ENCODE results near the gene RHOF.
"Not testable (repeated sequence)": the region's sequence is repeated elsewhere in the genome, so short reads cannot be mapped to it uniquely, and the experiment has no call there.

Gene RHOF

DNA sequence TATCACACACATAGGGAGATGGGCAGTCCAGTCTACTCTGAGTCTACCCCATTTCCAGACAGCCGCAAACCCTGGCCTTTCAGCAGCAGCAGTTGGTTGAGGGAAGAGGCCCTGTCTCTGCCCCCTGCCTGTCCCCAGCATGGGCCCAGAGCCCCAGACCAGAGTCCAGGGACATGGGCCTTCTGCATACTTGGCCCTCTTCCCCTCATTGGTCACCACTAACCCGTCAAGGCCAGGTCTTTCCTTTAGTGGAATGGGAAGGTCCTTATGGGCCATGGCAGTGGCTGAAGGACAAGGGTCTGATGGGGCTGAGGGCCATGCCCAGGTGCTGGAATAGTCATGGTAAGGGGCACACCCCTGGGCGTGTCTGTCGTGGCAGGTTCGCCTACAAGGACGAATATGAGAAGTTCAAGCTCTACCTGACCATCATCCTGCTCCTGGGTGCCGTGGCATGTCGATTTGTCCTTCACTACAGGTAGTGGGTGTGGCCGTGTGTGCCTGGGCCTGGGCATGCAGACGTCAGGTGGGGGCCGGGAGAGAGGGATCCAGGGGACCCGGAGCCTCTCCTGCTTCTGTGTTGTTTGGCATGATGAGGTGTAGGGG is 41.6 kb downstream of the RHOF start:
- Histone ChIP-seq H3K79me2 (ENCODE audit: control insufficient read depth, insufficient read depth, low read length, unreplicated experiment) (no peaks in the 10 kb centered on the region), H3K4me1 (ENCODE audit: control insufficient read depth, insufficient read depth, low read length, unreplicated experiment) (peaks cover 13% of the 10 kb centered on the region), H2AFZ (ENCODE audit: low read length, unreplicated experiment) (no peak overlapping the region), H3K27ac (ENCODE audit: low read depth, low read length) (no peak overlapping the region), H3K36me3 (ENCODE audit: insufficient read depth, low read length) (no peaks in the 10 kb centered on the region), H3K4me3 (ENCODE audit: low read depth, low read length) (no peak overlapping the region), H3K27me3 (ENCODE audit: insufficient read depth, low read length) (no peaks in the 10 kb centered on the region)

DNA sequence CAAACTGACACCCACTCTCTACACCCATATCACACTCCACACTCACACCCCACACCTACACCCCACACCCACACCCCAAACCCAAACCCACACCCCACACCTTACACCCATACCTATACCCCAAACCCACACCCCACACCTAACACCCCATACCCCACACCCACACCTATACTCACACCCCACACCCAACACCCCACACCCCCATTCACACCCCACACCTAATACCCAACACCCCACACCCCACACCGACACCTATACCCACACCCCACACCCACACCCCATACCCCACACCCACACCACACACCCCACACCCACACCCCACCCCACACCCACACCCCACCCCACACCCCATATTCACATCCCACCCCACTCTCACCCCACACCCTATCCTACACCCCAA is 42.5 kb downstream of the RHOF start:
- Histone ChIP-seq H3K36me3 (ENCODE audit: insufficient read depth, low read length) (no peaks in the 10 kb centered on the region), H3K27me3 (ENCODE audit: insufficient read depth, low read length) (no peaks in the 10 kb centered on the region), H3K4me3 (ENCODE audit: low read depth, low read length) (no peak overlapping the region), H3K27ac (ENCODE audit: low read depth, low read length) (no peak overlapping the region), H3K4me1 (ENCODE audit: control insufficient read depth, insufficient read depth, low read length, unreplicated experiment) (peaks cover 13% of the 10 kb centered on the region), H3K79me2 (ENCODE audit: control insufficient read depth, insufficient read depth, low read length, unreplicated experiment) (no peaks in the 10 kb centered on the region), H2AFZ (ENCODE audit: low read length, unreplicated experiment) (no peak overlapping the region)

DNA sequence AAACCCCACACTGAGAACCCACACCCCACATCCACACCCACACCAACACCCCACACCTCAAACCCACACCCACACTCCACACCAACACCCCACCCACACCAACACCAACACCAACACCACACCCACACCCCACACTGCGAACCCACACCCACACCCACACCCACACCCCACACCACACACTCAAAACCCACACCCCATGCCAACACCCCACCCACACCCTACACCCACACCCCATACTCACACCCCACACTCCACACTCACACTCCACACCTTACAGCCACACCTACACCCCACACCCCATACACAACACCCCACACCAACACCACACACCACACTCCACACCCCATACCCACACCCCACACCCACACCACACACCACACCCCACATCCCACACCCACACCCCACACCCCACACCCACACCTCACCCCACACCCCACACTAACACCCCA is 43.0 kb downstream of the RHOF start:
- no peak overlapping the region for H3K27ac ChIP-seq (ENCODE audit: low read depth, low read length)
- H3K79me2 ChIP-seq (ENCODE audit: control insufficient read depth, insufficient read depth, low read length, unreplicated experiment), result no peaks in the 10 kb centered on the region
- H3K4me3 ChIP-seq (ENCODE audit: low read depth, low read length), result no peak overlapping the region
- no peaks in the 10 kb centered on the region for H3K36me3 ChIP-seq (ENCODE audit: insufficient read depth, low read length)
- H3K27me3 ChIP-seq (ENCODE audit: insufficient read depth, low read length), result no peaks in the 10 kb centered on the region
- peaks cover 13% of the 10 kb centered on the region for H3K4me1 ChIP-seq (ENCODE audit: control insufficient read depth, insufficient read depth, low read length, unreplicated experiment)
- H2AFZ ChIP-seq (ENCODE audit: low read length, unreplicated experiment), result no peak overlapping the region

DNA sequence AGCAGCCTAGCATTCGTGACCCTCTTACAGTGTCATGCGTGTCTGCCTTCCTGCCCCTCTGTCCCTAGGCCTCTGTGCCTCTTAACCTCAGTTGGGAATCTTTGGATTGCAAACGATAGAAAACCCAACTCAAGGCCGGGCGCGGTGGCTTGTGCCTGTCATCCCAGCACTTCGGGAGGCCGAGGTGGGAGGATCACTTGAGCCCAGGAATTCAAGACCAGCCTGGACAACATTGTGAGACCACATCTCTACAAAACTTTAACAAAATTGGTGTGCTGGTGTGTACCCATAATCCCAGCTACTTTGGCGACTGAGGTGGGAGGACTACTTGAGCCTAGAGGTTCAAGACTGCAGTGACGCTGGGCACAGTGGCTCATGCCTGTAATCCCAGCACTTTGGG is 44.2 kb downstream of the RHOF start:
- no peaks in the 10 kb centered on the region for H3K79me2 ChIP-seq (ENCODE audit: control insufficient read depth, insufficient read depth, low read length, unreplicated experiment)
- H2AFZ ChIP-seq (ENCODE audit: low read length, unreplicated experiment), result no peak overlapping the region
- H3K36me3 ChIP-seq (ENCODE audit: insufficient read depth, low read length), result no peaks in the 10 kb centered on the region
- H3K27ac ChIP-seq (ENCODE audit: low read depth, low read length), result peak overlapping the region; percentile 72
- H3K4me3 ChIP-seq (ENCODE audit: low read depth, low read length), result no peak overlapping the region
- peaks cover 13% of the 10 kb centered on the region for H3K4me1 ChIP-seq (ENCODE audit: control insufficient read depth, insufficient read depth, low read length, unreplicated experiment)
- H3K27me3 ChIP-seq (ENCODE audit: insufficient read depth, low read length), result no peaks in the 10 kb centered on the region

DNA sequence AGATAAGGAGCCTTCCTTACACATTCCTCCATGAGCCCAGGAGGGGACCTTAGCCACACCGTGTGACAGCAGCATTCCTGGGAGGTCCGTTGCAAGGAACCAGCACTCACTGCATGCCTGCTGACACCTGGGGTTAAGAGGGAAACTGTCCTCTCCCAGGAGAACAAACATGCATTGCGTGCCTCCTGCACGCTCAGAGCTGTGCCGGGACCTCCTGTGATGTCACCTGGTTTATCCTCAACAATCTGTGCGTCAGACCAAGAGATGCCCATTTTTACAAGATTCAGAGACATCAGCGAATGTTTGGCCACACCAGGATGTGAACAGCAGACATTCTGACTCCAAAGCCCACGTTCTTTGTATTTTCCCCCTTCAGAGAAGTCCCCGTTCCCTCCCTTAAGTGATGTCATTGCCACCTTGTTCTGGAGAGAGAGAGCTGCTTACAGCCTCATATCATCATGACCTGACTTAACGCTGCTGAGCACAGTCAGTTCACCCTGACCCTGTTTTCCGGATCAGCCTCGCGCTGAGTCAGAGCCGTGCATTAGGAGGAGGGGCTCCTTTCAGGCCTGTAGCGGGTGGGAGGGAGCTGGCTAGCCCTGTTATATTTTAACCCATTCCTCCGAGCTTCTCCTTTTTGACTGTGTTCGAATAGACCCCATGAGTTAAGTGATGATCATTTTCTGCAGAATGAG is 44.8 kb downstream of the RHOF start:
- Histone ChIP-seq H3K27me3 (ENCODE audit: insufficient read depth, low read length) (no peaks in the 10 kb centered on the region), H3K27ac (ENCODE audit: low read depth, low read length) (peak overlapping the region; percentile 72), H3K4me3 (ENCODE audit: low read depth, low read length) (no peak overlapping the region), H2AFZ (ENCODE audit: low read length, unreplicated experiment) (no peak overlapping the region), H3K36me3 (ENCODE audit: insufficient read depth, low read length) (no peaks in the 10 kb centered on the region), H3K4me1 (ENCODE audit: control insufficient read depth, insufficient read depth, low read length, unreplicated experiment) (peaks cover 13% of the 10 kb centered on the region), H3K79me2 (ENCODE audit: control insufficient read depth, insufficient read depth, low read length, unreplicated experiment) (no peaks in the 10 kb centered on the region)

DNA sequence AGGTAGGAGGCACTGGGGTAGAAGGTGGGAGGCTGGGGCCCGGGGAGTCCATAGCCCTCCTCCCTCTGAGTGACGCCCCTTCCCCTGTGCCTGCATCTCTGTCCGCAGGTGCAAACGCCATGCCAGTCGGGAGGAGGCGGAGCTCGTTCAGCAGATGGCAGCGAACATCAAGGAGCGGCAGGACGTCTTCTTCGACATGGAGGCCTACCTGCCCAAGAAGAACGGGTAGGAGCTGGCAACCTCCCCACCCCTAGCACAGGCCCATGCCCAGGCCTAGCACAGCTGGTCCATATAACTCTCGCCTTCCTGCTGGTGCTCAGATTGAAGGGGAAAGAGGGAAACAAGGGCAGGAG is 45.3 kb downstream of the RHOF start:
- Histone ChIP-seq H2AFZ (ENCODE audit: low read length, unreplicated experiment) (no peak overlapping the region), H3K79me2 (ENCODE audit: control insufficient read depth, insufficient read depth, low read length, unreplicated experiment) (no peaks in the 10 kb centered on the region), H3K27me3 (ENCODE audit: insufficient read depth, low read length) (no peaks in the 10 kb centered on the region), H3K27ac (ENCODE audit: low read depth, low read length) (peak overlapping the region; percentile 72), H3K36me3 (ENCODE audit: insufficient read depth, low read length) (no peaks in the 10 kb centered on the region), H3K4me1 (ENCODE audit: control insufficient read depth, insufficient read depth, low read length, unreplicated experiment) (peaks cover 13% of the 10 kb centered on the region), H3K4me3 (ENCODE audit: low read depth, low read length) (no peak overlapping the region)

DNA sequence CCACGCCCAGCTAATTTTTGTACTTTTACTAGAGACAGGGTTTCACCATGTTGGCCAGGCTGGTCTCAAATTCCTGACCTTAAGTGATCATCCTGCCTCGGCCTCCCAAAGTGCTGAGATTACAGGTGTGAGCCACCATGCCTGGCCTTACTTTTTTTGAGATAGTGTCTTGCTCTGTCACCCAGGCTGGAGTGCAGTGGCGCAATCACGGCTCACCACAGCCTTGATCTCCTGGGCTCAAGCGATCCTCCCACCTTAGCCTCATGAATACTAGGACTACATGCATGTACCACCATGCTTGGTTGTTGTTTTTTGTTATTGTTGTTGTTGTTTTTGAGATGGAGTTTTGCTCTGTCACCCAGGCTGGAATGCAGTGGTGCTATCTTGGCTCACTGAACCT is 47.9 kb downstream of the RHOF start:
- not testable (repeated sequence) for H3K27ac ChIP-seq (ENCODE audit: low read depth, low read length); H3K4me3 ChIP-seq (ENCODE audit: low read depth, low read length); H2AFZ ChIP-seq (ENCODE audit: low read length, unreplicated experiment); H3K79me2 ChIP-seq (ENCODE audit: control insufficient read depth, insufficient read depth, low read length, unreplicated experiment); H3K36me3 ChIP-seq (ENCODE audit: insufficient read depth, low read length); H3K27me3 ChIP-seq (ENCODE audit: insufficient read depth, low read length)
- H3K4me1 ChIP-seq (ENCODE audit: control insufficient read depth, insufficient read depth, low read length, unreplicated experiment), result peaks cover 13% of the 10 kb centered on the region

DNA sequence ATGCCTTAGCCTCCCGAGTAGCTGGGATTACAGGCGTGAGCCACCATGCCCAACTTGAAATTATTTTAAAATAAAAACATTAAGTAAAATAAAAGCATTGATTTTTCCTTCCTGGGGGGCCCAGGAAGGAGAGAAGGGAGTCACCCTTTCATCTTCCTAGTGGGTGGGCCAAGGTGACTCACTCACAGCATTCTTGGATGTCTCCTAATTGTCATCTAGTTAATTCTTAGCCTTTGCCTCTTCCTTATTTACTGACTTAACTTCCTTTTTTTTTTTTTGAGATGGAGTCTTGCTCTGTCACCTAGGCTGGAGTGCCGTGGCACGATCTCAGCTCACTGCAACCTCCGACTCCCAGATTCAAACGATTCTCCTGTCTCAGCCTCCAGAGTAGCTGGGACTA is 51.7 kb downstream of the RHOF start:
- H3K27me3 ChIP-seq (ENCODE audit: insufficient read depth, low read length), result no peaks in the 10 kb centered on the region
- H3K79me2 ChIP-seq (ENCODE audit: control insufficient read depth, insufficient read depth, low read length, unreplicated experiment), result peaks cover 2% of the 10 kb centered on the region
- H3K36me3 ChIP-seq (ENCODE audit: insufficient read depth, low read length), result no peaks in the 10 kb centered on the region
- no peak overlapping the region for H2AFZ ChIP-seq (ENCODE audit: low read length, unreplicated experiment)
- H3K4me3 ChIP-seq (ENCODE audit: low read depth, low read length), result no peak overlapping the region
- no peaks in the 10 kb centered on the region for H3K4me1 ChIP-seq (ENCODE audit: control insufficient read depth, insufficient read depth, low read length, unreplicated experiment)
- H3K27ac ChIP-seq (ENCODE audit: low read depth, low read length), result no peak overlapping the region

DNA sequence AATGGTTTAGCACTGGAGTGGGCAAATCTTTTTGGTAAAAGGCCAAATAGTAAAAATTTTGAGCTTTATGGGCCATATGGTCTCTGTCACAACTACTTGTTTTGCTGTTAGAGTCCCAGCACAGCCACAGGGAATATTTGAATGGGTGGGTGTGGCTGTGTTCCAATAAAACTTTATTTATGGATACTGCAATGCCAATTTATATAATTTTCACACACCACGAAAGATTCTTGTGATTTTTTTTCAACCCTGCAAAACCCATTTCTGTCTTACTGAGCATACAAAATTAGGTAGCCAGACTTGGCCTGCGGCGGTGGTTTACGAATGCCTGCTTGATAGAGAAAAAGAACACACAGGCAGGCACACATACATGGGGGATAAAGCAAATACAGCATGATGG is 52.6 kb downstream of the RHOF start:
- Histone ChIP-seq H2AFZ (ENCODE audit: low read length, unreplicated experiment) (no peak overlapping the region), H3K79me2 (ENCODE audit: control insufficient read depth, insufficient read depth, low read length, unreplicated experiment) (peaks cover 3% of the 10 kb centered on the region), H3K36me3 (ENCODE audit: insufficient read depth, low read length) (no peaks in the 10 kb centered on the region), H3K4me1 (ENCODE audit: control insufficient read depth, insufficient read depth, low read length, unreplicated experiment) (no peaks in the 10 kb centered on the region), H3K4me3 (ENCODE audit: low read depth, low read length) (no peak overlapping the region), H3K27me3 (ENCODE audit: insufficient read depth, low read length) (no peaks in the 10 kb centered on the region), H3K27ac (ENCODE audit: low read depth, low read length) (no peak overlapping the region)

DNA sequence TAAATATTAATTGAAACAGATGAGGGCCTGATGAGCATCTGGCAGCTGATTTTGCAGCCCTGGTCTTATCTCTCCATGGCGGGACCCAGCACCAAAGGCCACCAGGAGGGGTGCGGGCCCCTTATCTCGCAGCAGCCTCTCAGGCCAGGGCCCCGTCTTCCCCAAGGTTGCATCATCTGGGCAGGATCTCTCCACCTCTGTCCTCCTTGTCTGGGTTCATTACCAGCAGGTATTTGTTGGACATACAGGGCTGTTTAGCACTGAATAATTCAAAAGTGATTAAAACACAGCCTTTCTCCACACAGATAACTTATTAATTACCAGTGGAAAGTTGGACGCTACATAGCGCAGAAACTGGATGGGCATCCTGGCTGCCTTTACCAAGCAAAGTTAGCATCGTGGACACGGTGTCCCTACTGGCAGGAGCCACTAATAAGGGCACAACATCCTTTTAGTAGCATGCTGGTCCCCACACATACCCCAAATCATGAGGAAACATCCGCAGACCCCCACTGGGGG is 55.1 kb downstream of the RHOF start:
- Histone ChIP-seq H3K27ac (ENCODE audit: low read depth, low read length) (no peak overlapping the region), H3K4me1 (ENCODE audit: control insufficient read depth, insufficient read depth, low read length, unreplicated experiment) (no peaks in the 10 kb centered on the region), H2AFZ (ENCODE audit: low read length, unreplicated experiment) (no peak overlapping the region), H3K27me3 (ENCODE audit: insufficient read depth, low read length) (no peaks in the 10 kb centered on the region), H3K4me3 (ENCODE audit: low read depth, low read length) (no peak overlapping the region), H3K36me3 (ENCODE audit: insufficient read depth, low read length) (no peaks in the 10 kb centered on the region), H3K79me2 (ENCODE audit: control insufficient read depth, insufficient read depth, low read length, unreplicated experiment) (peaks cover 3% of the 10 kb centered on the region)

DNA sequence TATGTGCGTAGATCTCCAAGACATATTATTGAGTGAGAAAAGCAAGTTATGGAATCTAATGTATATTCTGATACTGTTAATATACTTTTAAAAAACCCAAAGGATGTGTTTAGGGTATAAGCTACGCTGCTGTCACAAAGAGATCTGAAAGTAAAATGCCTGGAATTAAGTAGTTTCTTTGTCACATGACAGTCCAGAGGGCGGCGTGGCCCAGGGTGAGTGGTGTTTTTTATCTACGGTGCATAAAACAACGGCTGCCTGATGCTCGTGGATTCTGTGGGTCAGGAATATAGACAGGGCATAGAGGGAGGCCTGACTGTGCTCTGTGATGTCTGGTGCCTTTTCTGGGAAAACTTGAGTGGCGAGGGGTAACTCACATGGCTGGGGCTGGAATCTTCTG is 59.6 kb downstream of the RHOF start:
- Histone ChIP-seq H3K4me1 (ENCODE audit: control insufficient read depth, insufficient read depth, low read length, unreplicated experiment) (no peaks in the 10 kb centered on the region), H3K27ac (ENCODE audit: low read depth, low read length) (no peak overlapping the region), H3K36me3 (ENCODE audit: insufficient read depth, low read length) (no peaks in the 10 kb centered on the region), H3K27me3 (ENCODE audit: insufficient read depth, low read length) (no peaks in the 10 kb centered on the region), H3K4me3 (ENCODE audit: low read depth, low read length) (no peak overlapping the region), H3K79me2 (ENCODE audit: control insufficient read depth, insufficient read depth, low read length, unreplicated experiment) (peaks cover 3% of the 10 kb centered on the region), H2AFZ (ENCODE audit: low read length, unreplicated experiment) (no peak overlapping the region)
